Measurements from ENCODE around the gene SLC1A4.
"Not testable (repeated sequence)": the region's sequence is repeated elsewhere in the genome, so short reads cannot be mapped to it uniquely, and the experiment has no call there.

The SLC1A4 gene

GRCh38 chr2:64952511-64953482 is 36.4 kb upstream of the SLC1A4 start:
- in situ Hi-C loops (cut with MboI; ENCODE audit: low sequenced_read_pairs, unreplicated experiment) = no loop called here
- TF ChIP-seq, protein P1, sequence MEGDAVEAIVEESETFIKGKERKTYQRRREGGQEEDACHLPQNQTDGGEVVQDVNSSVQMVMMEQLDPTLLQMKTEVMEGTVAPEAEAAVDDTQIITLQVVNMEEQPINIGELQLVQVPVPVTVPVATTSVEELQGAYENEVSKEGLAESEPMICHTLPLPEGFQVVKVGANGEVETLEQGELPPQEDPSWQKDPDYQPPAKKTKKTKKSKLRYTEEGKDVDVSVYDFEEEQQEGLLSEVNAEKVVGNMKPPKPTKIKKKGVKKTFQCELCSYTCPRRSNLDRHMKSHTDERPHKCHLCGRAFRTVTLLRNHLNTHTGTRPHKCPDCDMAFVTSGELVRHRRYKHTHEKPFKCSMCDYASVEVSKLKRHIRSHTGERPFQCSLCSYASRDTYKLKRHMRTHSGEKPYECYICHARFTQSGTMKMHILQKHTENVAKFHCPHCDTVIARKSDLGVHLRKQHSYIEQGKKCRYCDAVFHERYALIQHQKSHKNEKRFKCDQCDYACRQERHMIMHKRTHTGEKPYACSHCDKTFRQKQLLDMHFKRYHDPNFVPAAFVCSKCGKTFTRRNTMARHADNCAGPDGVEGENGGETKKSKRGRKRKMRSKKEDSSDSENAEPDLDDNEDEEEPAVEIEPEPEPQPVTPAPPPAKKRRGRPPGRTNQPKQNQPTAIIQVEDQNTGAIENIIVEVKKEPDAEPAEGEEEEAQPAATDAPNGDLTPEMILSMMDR (IDR thresholded peaks at IDR 0.05; ENCODE audit: borderline replicate concordance, control extremely low read depth, extremely low read depth, insufficient read depth, missing control alignments) = no peak

DNA sequence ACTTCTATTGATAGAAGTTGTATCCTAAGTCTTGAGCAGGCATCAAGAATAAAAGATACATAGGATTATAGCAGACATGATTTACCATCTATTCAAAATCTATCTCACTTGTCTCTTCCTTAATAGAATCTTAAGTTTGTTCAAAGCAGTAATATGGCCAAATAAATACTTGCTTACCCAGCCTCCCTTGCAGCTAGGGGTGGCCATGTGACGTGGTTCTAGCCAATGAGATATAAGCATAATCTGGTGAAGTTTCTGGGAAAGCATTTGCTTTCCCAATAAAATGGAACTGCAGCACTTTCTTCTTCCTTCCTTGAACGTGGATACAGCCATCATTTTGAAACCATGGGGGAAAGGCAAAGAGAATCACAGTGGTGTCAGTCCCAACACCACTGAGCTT is 33.7 kb upstream of the SLC1A4 start:
- TF ChIP-seq, protein P1 (IDR thresholded peaks at IDR 0.05; ENCODE audit: borderline replicate concordance, control extremely low read depth, extremely low read depth, insufficient read depth, missing control alignments) = no peak
- in situ Hi-C loops (cut with MboI; ENCODE audit: low sequenced_read_pairs, unreplicated experiment) = no loop called here
- DNase-seq (ENCODE audit: low spot score) = no peak

More at GRCh38 chr2:64952511-64953482, 36.4 kb upstream of the SLC1A4 start:
- DNase-seq (ENCODE audit: low spot score) = no peak

GRCh38 chr2:64957109-64957903 is 31.9 kb upstream of the SLC1A4 start:
- DNase-seq (ENCODE audit: low spot score) = no peak
- TF ChIP-seq, protein P1 (IDR thresholded peaks at IDR 0.05; ENCODE audit: borderline replicate concordance, control extremely low read depth, extremely low read depth, insufficient read depth, missing control alignments) = no peak
- in situ Hi-C loops (cut with MboI; ENCODE audit: low sequenced_read_pairs, unreplicated experiment) = no loop called here

DNA sequence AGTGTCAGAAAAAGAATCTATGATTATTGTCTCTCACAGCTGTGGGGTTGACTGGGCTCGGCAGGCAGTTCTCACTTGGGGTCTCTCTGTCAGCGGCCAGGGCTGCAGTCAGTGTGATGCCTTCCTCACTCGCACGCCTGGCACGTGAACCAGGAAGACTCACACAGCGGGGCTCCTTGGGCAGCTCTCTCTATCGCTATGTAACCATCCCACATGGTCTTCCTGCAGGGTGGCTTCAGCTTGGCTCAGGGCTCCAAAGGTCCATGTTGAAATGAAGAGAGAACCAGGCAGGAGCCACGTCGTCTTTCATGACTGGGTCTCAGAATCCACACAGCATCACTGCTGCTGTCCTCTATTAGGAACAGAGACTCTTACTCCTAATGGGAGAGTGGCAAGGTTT is 30.6 kb upstream of the SLC1A4 start:
- in situ Hi-C loops (cut with MboI; ENCODE audit: low sequenced_read_pairs, unreplicated experiment) = no loop called here
- TF ChIP-seq, protein P1 (IDR thresholded peaks at IDR 0.05; ENCODE audit: borderline replicate concordance, control extremely low read depth, extremely low read depth, insufficient read depth, missing control alignments) = no peak
- DNase-seq (ENCODE audit: low spot score) = no peak

- DNase-seq (ENCODE audit: low spot score) = no peak
- TF ChIP-seq, protein P1 (IDR thresholded peaks at IDR 0.05; ENCODE audit: borderline replicate concordance, control extremely low read depth, extremely low read depth, insufficient read depth, missing control alignments) = no peak
- in situ Hi-C loops (cut with MboI; ENCODE audit: low sequenced_read_pairs, unreplicated experiment) = no loop called here
These were observed 28.4 kb upstream of the SLC1A4 start for GRCh38 chr2:64960819-64961218.

DNA sequence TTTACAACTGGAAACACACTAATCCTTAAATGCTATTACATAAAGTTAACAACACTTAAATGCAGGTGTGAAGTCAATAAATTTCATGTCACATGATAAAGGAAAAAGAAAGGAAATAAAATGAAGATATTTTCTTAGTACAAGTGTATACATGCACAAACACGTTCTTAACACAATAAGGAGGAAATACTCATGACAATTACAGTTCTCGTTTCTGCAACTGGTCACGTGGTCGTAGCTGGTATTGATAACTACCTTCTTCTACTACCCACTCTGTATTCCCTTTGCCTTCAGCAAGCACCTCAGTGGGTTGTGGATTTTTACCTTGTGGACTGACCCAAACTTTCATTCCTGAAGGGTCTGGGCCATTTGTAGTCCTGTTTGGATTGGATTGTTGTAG is 26.1 kb upstream of the SLC1A4 start:
- DNase-seq (ENCODE audit: low spot score); in situ Hi-C loops (cut with MboI; ENCODE audit: low sequenced_read_pairs, unreplicated experiment): not testable (repeated sequence)

All from GM13976 (cell line).